Gastroesophageal sphincter (tissue), 4 donors: ENCODE results near the gene VOPP1. TPM values are rescaled to one million over a fixed set of nuclear protein-coding genes. Genes with fewer than 3 reads are reported as not detected.

Source experiments
- ATAC-seq: fragments of 150-250 bp; one replicate; pipeline ENCODE4 v1.9.1; 2016; ENCODE audit warnings: mild to moderate bottlenecking, moderate library complexity
- H3K27ac ChIP-seq, 4 donors: fragments of 200-600 bp; sonication (generic) in 3 of 4; 1 replicate in 3 of 4; 2 replicates in 1 of 4; pipeline ENCODE4 v1.5.1; 2016 to 2019
- H3K27me3 ChIP-seq: fragments of 200-600 bp; sonication (generic); one replicate; pipeline ENCODE4 v1.5.1; 2019
- H3K36me3 ChIP-seq, 2 donors: fragments of 200-600 bp; sonication (generic); one replicate each; pipeline ENCODE4 v1.5.1; 2019; ENCODE audit warnings: control low read depth in 1 of 2
- H3K4me1 ChIP-seq, 3 donors: fragments of 200-600 bp; sonication (generic); 1 replicate in 2 of 3; 2 replicates in 1 of 3; pipeline ENCODE4 v1.5.1; 2016 to 2019; ENCODE audit warnings: control low read depth in 2 of 3
- H3K4me3 ChIP-seq, 2 donors: fragments of 200-600 bp; sonication (generic); one replicate each; pipeline ENCODE4 v1.5.1; 2019; ENCODE audit warnings: mild to moderate bottlenecking in 1 of 2, moderate library complexity in 1 of 2
- H3K9me3 ChIP-seq, 3 donors: fragments of 200-600 bp; sonication (generic); one replicate each; pipeline ENCODE4 v1.5.1; 2017 to 2019; ENCODE audit warnings: control low read depth in 2 of 3
- CTCF ChIP-seq, 4 experiments: fragments of 200-600 bp in 2 of 4; fragments of 450-650 bp in 2 of 4; sonication (generic) in 1 of 4; IDR thresholded peaks; one replicate each; pipeline ENCODE4 v1.5.1; 2017 to 2019; ENCODE audit warnings: antibody characterized with exemption in 4 of 4, mild to moderate bottlenecking in 2 of 4, moderate library complexity in 2 of 4
- EP300 ChIP-seq: sonication (generic); formaldehyde crosslinking; IDR thresholded peaks from one replicate; pipeline ENCODE4 v1.6.1; 2017; ENCODE audit warnings: antibody characterized with exemption, mild to moderate bottlenecking
- POLR2A ChIP-seq, 2 donors: fragments of 450-650 bp; IDR thresholded peaks; one replicate each; pipeline ENCODE4 v1.6.1; 2017; ENCODE audit warnings: antibody characterized with exemption in 2 of 2, mild to moderate bottlenecking in 2 of 2, moderate library complexity in 1 of 2
- POLR2AphosphoS5 ChIP-seq: sonication (generic); formaldehyde crosslinking; IDR thresholded peaks from one replicate; pipeline ENCODE4 v1.6.1; 2017; ENCODE audit warnings: antibody characterized with exemption
- WGBS, 2 donors: methylation state at CpG; one replicate each; pipeline ENCODE4 v1.1.5; 2018; ENCODE audit warnings: low coverage in 1 of 2; 5-methylcytosine and 5-hydroxymethylcytosine counted together
- total RNA-seq, 4 donors: library from RNA; depleted of rRNA; stranded (reverse); fragments of >200 nt; gene quantifications; one replicate each; pipeline ENCODE4 v1.1.0, GENCODE V29; 2016

Gene VOPP1
- total RNA-seq, 4 donors from 2014 or later = 20.5 to 51.6 (median 33.4) TPM

GRCh38 chr7:55423277-55423711, 149.0 kb downstream of the VOPP1 start:
- WGBS, 2 donors = 45 to 70% methylated on average over 3 to 5 of the region's 5 CpGs
- H3K27ac ChIP-seq = no peak overlapping the region
- H3K4me3 ChIP-seq = no peak overlapping the region
- no peaks in the 10 kb centered on the region for H3K4me1 ChIP-seq
- ATAC-seq = no peak
- H3K36me3 ChIP-seq = peaks cover 0 to 40% of the 10 kb centered on the region in 2 donors
- no peak for TF ChIP-seq EP300
- TF ChIP-seq POLR2A (IDR thresholded peaks at IDR 0.05) = no peak
- no peak for TF ChIP-seq POLR2AphosphoS5
- TF ChIP-seq CTCF (IDR thresholded peaks at IDR 0.05) = no peak
- H3K9me3 ChIP-seq = no peaks in the 10 kb centered on the region
- H3K27me3 ChIP-seq = no peaks in the 10 kb centered on the region

Other genes starting within 250 kb of the VOPP1 start
- gene LANCL2, start 207.2 kb downstream of the VOPP1 start, total RNA-seq = 10 to 100 TPM in 1 of 4 donors, 1 to 10 TPM in 3; 6.9 to 10.6 (median 9.3) TPM